ENCODE measurements around the gene EMP3.

EMP3 gene

DNA sequence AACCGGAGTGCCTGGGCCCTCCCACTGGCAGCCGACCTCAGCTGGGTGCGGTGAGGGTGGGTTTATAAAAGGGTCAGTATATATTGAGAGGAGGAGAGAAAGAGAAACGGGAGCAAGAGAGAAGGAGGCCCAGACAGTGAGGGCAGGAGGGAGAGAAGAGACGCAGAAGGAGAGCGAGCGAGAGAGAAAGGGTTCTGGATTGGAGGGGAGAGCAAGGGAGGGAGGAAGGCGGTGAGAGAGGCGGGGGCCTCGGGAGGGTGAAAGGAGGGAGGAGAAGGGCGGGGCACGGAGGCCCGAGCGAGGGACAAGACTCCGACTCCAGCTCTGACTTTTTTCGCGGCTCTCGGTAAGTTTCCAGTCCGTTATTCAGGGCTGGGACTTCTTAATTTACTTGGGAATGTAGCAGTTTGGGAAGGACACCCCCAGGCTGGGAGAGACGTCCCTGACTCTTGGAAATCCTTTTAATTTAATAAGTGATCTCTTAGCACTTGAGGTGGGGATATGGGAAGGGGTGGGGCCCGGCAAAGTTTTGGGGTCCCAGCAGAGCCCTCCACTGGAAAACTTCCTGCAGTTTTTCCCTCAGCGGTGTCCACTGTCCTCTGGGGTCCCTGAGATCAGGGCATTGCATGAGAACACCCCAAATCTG is at the start of gene EMP3:
Gene EMP3 (plus strand): TSS at position 288 of the 646 bp plus-strand sequence. CDS start 1,293 bp downstream, outside the sequence.
- H3K36me3 ChIP-seq (ENCODE audit: low read depth): peaks cover 34% of the 10 kb centered on the region
- H3K9me3 ChIP-seq (ENCODE audit: severe bottlenecking): no peaks in the 10 kb centered on the region
- H3K4me1 ChIP-seq (ENCODE audit: insufficient read depth, poor library complexity, severe bottlenecking): peaks cover 6% of the 10 kb centered on the region
- peak within 1 kb of the TSS; percentile 38 for H3K4me3 ChIP-seq (ENCODE audit: severe bottlenecking)
- peak within 1 kb of the TSS; percentile 91 for H3K27ac ChIP-seq (ENCODE audit: poor library complexity, severe bottlenecking)
- DNase-seq (ENCODE audit: low spot score): peak; percentile 85
- H3K27me3 ChIP-seq (ENCODE audit: insufficient read depth, poor library complexity, severe bottlenecking): no peaks in the 10 kb centered on the region
- peak; percentile 44 for ATAC-seq (ENCODE audit: low read depth)
- TF ChIP-seq, protein P1, sequence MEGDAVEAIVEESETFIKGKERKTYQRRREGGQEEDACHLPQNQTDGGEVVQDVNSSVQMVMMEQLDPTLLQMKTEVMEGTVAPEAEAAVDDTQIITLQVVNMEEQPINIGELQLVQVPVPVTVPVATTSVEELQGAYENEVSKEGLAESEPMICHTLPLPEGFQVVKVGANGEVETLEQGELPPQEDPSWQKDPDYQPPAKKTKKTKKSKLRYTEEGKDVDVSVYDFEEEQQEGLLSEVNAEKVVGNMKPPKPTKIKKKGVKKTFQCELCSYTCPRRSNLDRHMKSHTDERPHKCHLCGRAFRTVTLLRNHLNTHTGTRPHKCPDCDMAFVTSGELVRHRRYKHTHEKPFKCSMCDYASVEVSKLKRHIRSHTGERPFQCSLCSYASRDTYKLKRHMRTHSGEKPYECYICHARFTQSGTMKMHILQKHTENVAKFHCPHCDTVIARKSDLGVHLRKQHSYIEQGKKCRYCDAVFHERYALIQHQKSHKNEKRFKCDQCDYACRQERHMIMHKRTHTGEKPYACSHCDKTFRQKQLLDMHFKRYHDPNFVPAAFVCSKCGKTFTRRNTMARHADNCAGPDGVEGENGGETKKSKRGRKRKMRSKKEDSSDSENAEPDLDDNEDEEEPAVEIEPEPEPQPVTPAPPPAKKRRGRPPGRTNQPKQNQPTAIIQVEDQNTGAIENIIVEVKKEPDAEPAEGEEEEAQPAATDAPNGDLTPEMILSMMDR (IDR thresholded peaks at IDR 0.05; ENCODE audit: poor library complexity, severe bottlenecking): no peak

DNA sequence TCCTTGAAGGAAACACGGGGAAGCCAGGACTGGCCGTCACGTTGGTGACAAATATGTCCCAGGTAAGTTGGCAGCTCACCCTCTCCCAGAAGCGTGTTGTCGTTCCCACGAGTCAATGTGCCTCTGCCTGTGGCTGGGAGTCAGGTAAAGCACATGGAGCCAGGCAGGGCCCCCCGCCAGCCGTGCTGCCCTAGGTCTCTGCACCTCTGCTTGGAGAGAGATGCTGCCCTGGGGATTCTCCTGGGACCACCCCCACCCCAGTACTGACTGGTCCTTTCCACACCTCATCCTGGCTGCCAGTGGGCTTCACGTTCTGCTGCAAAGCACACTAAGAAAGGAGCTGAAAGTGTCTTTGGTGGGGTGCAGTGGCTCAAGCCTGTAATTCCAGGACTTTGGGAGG is 45.6 kb upstream of the EMP3 start:
- Histone ChIP-seq H3K27ac (ENCODE audit: poor library complexity, severe bottlenecking) (no peak overlapping the region), H3K9me3 (ENCODE audit: severe bottlenecking) (no peaks in the 10 kb centered on the region), H3K4me1 (ENCODE audit: insufficient read depth, poor library complexity, severe bottlenecking) (no peaks in the 10 kb centered on the region), H3K27me3 (ENCODE audit: insufficient read depth, poor library complexity, severe bottlenecking) (no peaks in the 10 kb centered on the region), H3K4me3 (ENCODE audit: severe bottlenecking) (no peak overlapping the region), H3K36me3 (ENCODE audit: low read depth) (peaks cover 20% of the 10 kb centered on the region)
- ATAC-seq (ENCODE audit: low read depth) (no peak), DNase-seq (ENCODE audit: low spot score) (no peak)
- TF ChIP-seq, protein P1 (IDR thresholded peaks at IDR 0.05; ENCODE audit: poor library complexity, severe bottlenecking): no peak

- Histone ChIP-seq H3K9me3 (ENCODE audit: severe bottlenecking) (no peaks in the 10 kb centered on the region), H3K4me3 (ENCODE audit: severe bottlenecking) (no peak overlapping the region), H3K4me1 (ENCODE audit: insufficient read depth, poor library complexity, severe bottlenecking) (no peaks in the 10 kb centered on the region), H3K36me3 (ENCODE audit: low read depth) (peaks cover 29% of the 10 kb centered on the region), H3K27me3 (ENCODE audit: insufficient read depth, poor library complexity, severe bottlenecking) (no peaks in the 10 kb centered on the region), H3K27ac (ENCODE audit: poor library complexity, severe bottlenecking) (no peak overlapping the region)
- ATAC-seq (ENCODE audit: low read depth): no peak
- TF ChIP-seq, protein P1 (IDR thresholded peaks at IDR 0.05; ENCODE audit: poor library complexity, severe bottlenecking): no peak
- no peak for DNase-seq (ENCODE audit: low spot score)
Observed at GRCh38 chr19:48283908-48284307, 41.4 kb upstream of the EMP3 start.

DNA sequence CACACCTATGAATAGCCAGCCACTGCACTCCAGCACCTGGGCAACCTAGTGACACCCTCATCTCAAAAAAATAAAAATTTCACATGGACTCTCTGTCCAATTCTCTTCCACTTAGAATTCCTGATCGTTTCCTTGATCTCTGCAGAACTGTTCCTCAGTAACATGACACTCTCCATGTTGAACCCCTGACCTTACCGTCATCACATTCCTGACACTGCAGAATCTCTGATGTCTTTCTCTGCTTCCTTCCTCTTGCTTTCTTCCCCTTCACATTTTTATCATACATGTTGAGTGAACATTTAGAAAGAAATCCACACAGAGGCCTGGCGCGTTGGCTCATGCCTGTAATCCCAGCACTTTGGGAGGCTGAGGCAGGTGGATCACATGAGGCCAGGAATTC is 40.5 kb upstream of the EMP3 start:
- Histone ChIP-seq H3K4me1 (ENCODE audit: insufficient read depth, poor library complexity, severe bottlenecking) (no peaks in the 10 kb centered on the region), H3K27me3 (ENCODE audit: insufficient read depth, poor library complexity, severe bottlenecking) (no peaks in the 10 kb centered on the region), H3K36me3 (ENCODE audit: low read depth) (peaks cover 29% of the 10 kb centered on the region), H3K9me3 (ENCODE audit: severe bottlenecking) (no peaks in the 10 kb centered on the region), H3K27ac (ENCODE audit: poor library complexity, severe bottlenecking) (no peak overlapping the region), H3K4me3 (ENCODE audit: severe bottlenecking) (no peak overlapping the region)
- TF ChIP-seq, protein P1 (IDR thresholded peaks at IDR 0.05; ENCODE audit: poor library complexity, severe bottlenecking): no peak
- no peak for ATAC-seq (ENCODE audit: low read depth)
- no peak for DNase-seq (ENCODE audit: low spot score)

GRCh38 chr19:48287748-48288147 is 37.6 kb upstream of the EMP3 start:
- no peak for DNase-seq (ENCODE audit: low spot score)
- Histone ChIP-seq H3K27me3 (ENCODE audit: insufficient read depth, poor library complexity, severe bottlenecking) (no peaks in the 10 kb centered on the region), H3K4me3 (ENCODE audit: severe bottlenecking) (no peak overlapping the region), H3K36me3 (ENCODE audit: low read depth) (peaks cover 22% of the 10 kb centered on the region), H3K27ac (ENCODE audit: poor library complexity, severe bottlenecking) (no peak overlapping the region), H3K9me3 (ENCODE audit: severe bottlenecking) (no peaks in the 10 kb centered on the region), H3K4me1 (ENCODE audit: insufficient read depth, poor library complexity, severe bottlenecking) (peaks cover 4% of the 10 kb centered on the region)
- TF ChIP-seq, protein P1 (IDR thresholded peaks at IDR 0.05; ENCODE audit: poor library complexity, severe bottlenecking): no peak
- no peak for ATAC-seq (ENCODE audit: low read depth)
